ENCODE data around the gene XPNPEP1. TPM values are rescaled to one million over a fixed set of nuclear protein-coding genes. Genes with fewer than 3 reads are reported as not detected.

XPNPEP1 gene
- total and polyA plus RNA-seq, 8 donors, result 49.0 to 93.6 (median 80.5) TPM

DNA sequence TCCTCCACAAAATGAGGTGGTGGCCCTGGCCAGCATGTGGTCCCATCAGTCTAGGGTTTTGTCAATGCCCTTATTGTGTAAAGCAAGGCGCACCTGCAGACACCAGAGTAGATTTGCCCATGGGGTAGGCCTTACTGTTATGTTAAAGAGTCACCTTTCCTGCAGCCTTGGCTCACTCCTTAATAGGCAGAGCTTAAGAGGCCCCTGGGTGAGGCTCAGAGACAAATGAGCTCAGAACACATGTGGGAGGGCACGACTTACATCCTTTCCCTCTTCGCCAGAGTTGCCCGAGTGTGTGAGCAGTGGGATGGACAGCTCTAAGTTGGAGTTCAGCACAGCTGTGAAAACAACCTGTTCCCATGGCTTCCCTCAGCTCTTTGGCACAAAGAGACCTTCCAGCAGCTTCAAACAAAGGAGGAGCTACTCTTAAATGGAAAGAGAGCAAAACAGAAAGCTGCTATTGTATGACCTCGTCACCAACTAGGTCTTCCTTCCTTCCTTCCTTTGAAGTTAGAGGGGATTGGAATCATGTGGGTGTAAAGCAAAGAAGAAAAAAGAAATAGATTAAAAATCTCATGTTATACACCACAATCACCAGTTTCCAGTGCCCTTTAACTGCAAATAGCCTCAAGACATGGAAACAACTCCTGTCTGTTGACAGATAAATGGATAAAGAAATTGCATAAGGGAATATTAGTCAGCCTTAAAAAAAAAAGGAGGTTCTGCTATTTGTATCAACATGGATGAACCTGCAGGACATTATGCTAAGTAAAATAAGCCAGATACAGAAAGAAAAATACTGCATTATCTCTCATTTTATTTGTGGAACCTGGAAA lies 11.9 kb upstream of the XPNPEP1 start:
- Histone ChIP-seq H3K36me3 (no peaks in the 10 kb centered on the region), H3K9me3 (no peaks in the 10 kb centered on the region), H3K4me3 (no peak overlapping the region), H3K27ac (peak overlapping the region in 1 of 2 donors; percentile 50), H3K27me3 (no peaks in the 10 kb centered on the region), H3K4me1 (peaks cover 0 to 31% of the 10 kb centered on the region in 2 donors)
- DNase-seq (no peak), ATAC-seq (peak; percentile 44)
- intact Hi-C loops (cut with DNase I), result no loop called here
- TF ChIP-seq CTCF (IDR thresholded peaks at IDR 0.05), result no peak

- no peaks in the 10 kb centered on the region for H3K9me3 ChIP-seq
- peaks cover 0 to 31% of the 10 kb centered on the region in 2 donors for H3K4me1 ChIP-seq
- no peaks in the 10 kb centered on the region for H3K36me3 ChIP-seq
- intact Hi-C loops (cut with DNase I), result no loop called here
- H3K27me3 ChIP-seq, result no peaks in the 10 kb centered on the region
- TF ChIP-seq CTCF (IDR thresholded peaks at IDR 0.05), result no peak
- no peak for DNase-seq
- H3K4me3 ChIP-seq, result no peak overlapping the region
- peak overlapping the region in 1 of 2 donors; percentile 50 for H3K27ac ChIP-seq
- ATAC-seq, result no peak
Observed at GRCh38 chr10:109933984-109934565, 10.8 kb upstream of the XPNPEP1 start.

DNA sequence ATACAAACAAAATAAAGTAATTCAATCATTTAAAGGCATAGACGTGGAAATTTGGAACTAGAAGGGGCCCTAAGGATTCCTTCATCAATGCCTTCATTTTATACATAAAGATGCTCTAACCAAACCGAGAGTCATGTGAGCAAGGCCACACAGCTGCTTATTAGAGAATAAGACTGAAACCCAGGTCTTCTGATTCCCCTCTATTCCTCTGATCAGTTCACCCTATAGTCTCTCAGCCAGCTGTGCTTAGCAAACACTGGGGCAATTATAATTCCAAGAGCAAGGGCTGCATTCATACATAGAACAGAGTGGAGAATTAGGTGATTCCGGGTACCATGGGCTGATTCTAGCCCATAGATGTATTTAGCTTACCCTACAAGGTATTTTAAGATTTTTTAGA lies 9.7 kb upstream of the XPNPEP1 start:
- H3K4me3 ChIP-seq, result no peak overlapping the region
- no peaks in the 10 kb centered on the region for H3K27me3 ChIP-seq
- no peak for ATAC-seq
- H3K27ac ChIP-seq, result no peak overlapping the region
- no peaks in the 10 kb centered on the region for H3K9me3 ChIP-seq
- no peak for DNase-seq
- peaks cover 7 to 31% of the 10 kb centered on the region in 2 donors for H3K4me1 ChIP-seq
- H3K36me3 ChIP-seq, result no peaks in the 10 kb centered on the region
- no peak for TF ChIP-seq CTCF (IDR thresholded peaks at IDR 0.05)
- intact Hi-C loops (cut with DNase I), result no loop called here

DNA sequence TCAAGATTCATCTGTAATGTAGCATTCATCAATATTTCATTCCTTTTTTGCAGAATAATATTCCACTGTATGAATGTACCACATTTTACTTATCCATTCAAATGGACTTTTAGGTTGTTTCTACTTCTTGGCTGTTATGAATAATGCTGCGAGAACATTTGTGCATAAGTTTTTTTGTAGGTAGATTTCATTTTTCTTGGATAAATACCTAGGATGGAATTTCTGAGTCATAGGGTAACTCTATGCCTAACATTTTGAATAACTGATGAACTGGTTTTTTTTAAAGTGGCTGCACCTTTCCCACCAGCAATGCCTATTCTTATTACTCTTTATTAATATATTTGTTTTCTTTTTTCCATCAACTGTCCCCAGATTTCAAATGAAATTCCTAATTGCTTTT lies 9.1 kb upstream of the XPNPEP1 start:
- no peaks in the 10 kb centered on the region for H3K9me3 ChIP-seq
- TF ChIP-seq CTCF (IDR thresholded peaks at IDR 0.05), result no peak
- DNase-seq (no peak), ATAC-seq (no peak)
- peaks cover 7 to 31% of the 10 kb centered on the region in 2 donors for H3K4me1 ChIP-seq
- intact Hi-C loops (cut with DNase I), result no loop called here
- H3K4me3 ChIP-seq, result no peak overlapping the region
- H3K36me3 ChIP-seq, result no peaks in the 10 kb centered on the region
- no peak overlapping the region for H3K27ac ChIP-seq
- no peaks in the 10 kb centered on the region for H3K27me3 ChIP-seq

DNA sequence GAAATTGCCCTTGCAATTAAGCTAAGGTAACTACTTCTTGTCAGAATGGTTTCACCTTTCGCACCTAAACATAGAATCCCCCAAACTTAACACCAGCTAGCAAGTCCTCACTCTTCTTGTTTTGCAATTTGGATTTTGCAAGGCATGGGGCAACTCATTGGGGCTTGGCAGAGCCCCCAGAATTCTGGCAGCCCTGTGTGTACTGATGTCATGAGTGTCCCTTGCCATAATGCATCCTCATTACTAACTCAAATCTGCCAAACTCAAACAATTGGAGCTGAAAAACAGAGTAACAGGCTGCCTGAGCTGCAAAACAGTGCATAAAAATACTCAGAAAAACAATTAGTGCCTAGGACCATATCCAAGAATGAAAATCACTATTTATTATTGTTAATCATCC lies 7.9 kb upstream of the XPNPEP1 start:
- no peak overlapping the region for H3K27ac ChIP-seq
- ATAC-seq, result no peak
- H3K4me1 ChIP-seq, result peaks cover 7 to 31% of the 10 kb centered on the region in 2 donors
- H3K36me3 ChIP-seq, result no peaks in the 10 kb centered on the region
- intact Hi-C loops (cut with DNase I), result no loop called here
- no peaks in the 10 kb centered on the region for H3K27me3 ChIP-seq
- H3K9me3 ChIP-seq, result no peaks in the 10 kb centered on the region
- H3K4me3 ChIP-seq, result no peak overlapping the region
- DNase-seq, result no peak
- no peak for TF ChIP-seq CTCF (IDR thresholded peaks at IDR 0.05)
